Ovary (tissue), 3 donors: Measurements from ENCODE around the gene CLEC16A.

ENCODE experiments used
- EP300 ChIP-seq: sonication (generic); formaldehyde crosslinking; IDR thresholded peaks from one replicate; pipeline ENCODE4 v1.6.1; 2017; ENCODE audit warnings: antibody characterized with exemption
- POLR2A ChIP-seq: fragments of 450-650 bp; IDR thresholded peaks from one replicate; pipeline ENCODE4 v1.6.1; 2017; ENCODE audit warnings: antibody characterized with exemption, mild to moderate bottlenecking, moderate library complexity
- TF ChIP-seq, protein P1 (sequence below), 3 donors: fragments of 450-650 bp in 2 of 3; fragments of 200-600 bp in 1 of 3; IDR thresholded peaks; one replicate each; pipeline versions ENCODE4 v1.5.1 to v1.8.0; 2016 to 2022; ENCODE audit warnings: antibody characterized with exemption in 3 of 3, mild to moderate bottlenecking in 1 of 3
- donor health status: DM: no; HTN: no; CAD: no.

DNA sequence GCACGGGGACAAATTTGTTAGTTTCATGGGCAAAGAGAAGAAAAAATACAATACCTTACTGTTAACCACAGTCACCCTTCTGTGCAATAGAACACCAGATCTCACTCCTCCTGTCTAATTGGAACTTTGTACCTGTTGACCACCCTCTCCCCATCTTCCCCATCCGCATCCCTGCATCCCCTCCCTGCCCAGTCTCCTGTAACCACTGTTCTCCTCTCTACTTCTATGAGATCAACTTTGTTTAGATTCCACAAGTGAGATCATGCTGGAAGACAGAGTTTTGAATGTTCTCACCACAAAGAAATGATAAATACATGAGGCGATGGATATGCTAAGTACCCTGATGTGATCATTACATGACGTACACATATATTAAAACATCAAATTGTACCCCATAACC lies 47.7 kb downstream of the CLEC16A start:
- TF ChIP-seq, protein P1, sequence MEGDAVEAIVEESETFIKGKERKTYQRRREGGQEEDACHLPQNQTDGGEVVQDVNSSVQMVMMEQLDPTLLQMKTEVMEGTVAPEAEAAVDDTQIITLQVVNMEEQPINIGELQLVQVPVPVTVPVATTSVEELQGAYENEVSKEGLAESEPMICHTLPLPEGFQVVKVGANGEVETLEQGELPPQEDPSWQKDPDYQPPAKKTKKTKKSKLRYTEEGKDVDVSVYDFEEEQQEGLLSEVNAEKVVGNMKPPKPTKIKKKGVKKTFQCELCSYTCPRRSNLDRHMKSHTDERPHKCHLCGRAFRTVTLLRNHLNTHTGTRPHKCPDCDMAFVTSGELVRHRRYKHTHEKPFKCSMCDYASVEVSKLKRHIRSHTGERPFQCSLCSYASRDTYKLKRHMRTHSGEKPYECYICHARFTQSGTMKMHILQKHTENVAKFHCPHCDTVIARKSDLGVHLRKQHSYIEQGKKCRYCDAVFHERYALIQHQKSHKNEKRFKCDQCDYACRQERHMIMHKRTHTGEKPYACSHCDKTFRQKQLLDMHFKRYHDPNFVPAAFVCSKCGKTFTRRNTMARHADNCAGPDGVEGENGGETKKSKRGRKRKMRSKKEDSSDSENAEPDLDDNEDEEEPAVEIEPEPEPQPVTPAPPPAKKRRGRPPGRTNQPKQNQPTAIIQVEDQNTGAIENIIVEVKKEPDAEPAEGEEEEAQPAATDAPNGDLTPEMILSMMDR (IDR thresholded peaks at IDR 0.05): no peak
- TF ChIP-seq EP300 (no peak), POLR2A (no peak)
